HK-2 (cell line): ENCODE data around the gene LSS.
A peak's percentile ranks its signal among the peaks of the same experiment; 100 is the strongest.
"Not testable (repeated sequence)": the region's sequence is repeated elsewhere in the genome, so short reads cannot be mapped to it uniquely, and the experiment has no call there.

Source experiments
- DNase-seq: peaks from one replicate; pipeline ENCODE4 v3.0.0-alpha.2; 2018; ENCODE audit not compliant: unreplicated experiment

Gene LSS

GRCh38 chr21:46187261-46187660 is 41.3 kb downstream of the LSS start:
- no peak for DNase-seq

- no peak for DNase-seq
Observed at GRCh38 chr21:46185716-46186115, 42.9 kb downstream of the LSS start.

GRCh38 chr21:46184625-46185555 is 43.7 kb downstream of the LSS start:
- DNase-seq: peak; percentile 61

- DNase-seq: peak; percentile 41
Observed at GRCh38 chr21:46183910-46184624, 44.5 kb downstream of the LSS start, which contains the start of gene SPATC1L. Gene SPATC1L (minus strand): TSS chr21:46184459. CDS start chr21:46182816, 1,643 bp downstream.

GRCh38 chr21:46183337-46183909 is 45.2 kb downstream of the LSS start:
- DNase-seq: not testable (repeated sequence)

GRCh38 chr21:46182548-46183336 is 45.8 kb downstream of the LSS start:
- DNase-seq: no peak

- no peak for DNase-seq
Observed at GRCh38 chr21:46181953-46182547, 46.5 kb downstream of the LSS start.

GRCh38 chr21:46181436-46181835 is 47.1 kb downstream of the LSS start:
- no peak for DNase-seq

GRCh38 chr21:46180778-46181391 is 47.7 kb downstream of the LSS start:
- no peak for DNase-seq

- no peak for DNase-seq
Observed at GRCh38 chr21:46180079-46180722, 48.4 kb downstream of the LSS start.

- no peak for DNase-seq
Observed at GRCh38 chr21:46179708-46180078, 48.9 kb downstream of the LSS start.

- DNase-seq: no peak
Observed at GRCh38 chr21:46178961-46179360, 49.6 kb downstream of the LSS start.

GRCh38 chr21:46176443-46177129 is 52.0 kb downstream of the LSS start:
- DNase-seq: not testable (repeated sequence)

GRCh38 chr21:46173573-46173972 is 55.0 kb downstream of the LSS start:
- DNase-seq: no peak

- DNase-seq: no peak
Observed at GRCh38 chr21:46172863-46173528, 55.6 kb downstream of the LSS start.

GRCh38 chr21:46171996-46172862 is 56.3 kb downstream of the LSS start:
- no peak for DNase-seq

- DNase-seq: no peak
Observed at GRCh38 chr21:46171585-46171984, 57.0 kb downstream of the LSS start.
